ENCODE measurements around the gene CHST13.

Gene CHST13

DNA sequence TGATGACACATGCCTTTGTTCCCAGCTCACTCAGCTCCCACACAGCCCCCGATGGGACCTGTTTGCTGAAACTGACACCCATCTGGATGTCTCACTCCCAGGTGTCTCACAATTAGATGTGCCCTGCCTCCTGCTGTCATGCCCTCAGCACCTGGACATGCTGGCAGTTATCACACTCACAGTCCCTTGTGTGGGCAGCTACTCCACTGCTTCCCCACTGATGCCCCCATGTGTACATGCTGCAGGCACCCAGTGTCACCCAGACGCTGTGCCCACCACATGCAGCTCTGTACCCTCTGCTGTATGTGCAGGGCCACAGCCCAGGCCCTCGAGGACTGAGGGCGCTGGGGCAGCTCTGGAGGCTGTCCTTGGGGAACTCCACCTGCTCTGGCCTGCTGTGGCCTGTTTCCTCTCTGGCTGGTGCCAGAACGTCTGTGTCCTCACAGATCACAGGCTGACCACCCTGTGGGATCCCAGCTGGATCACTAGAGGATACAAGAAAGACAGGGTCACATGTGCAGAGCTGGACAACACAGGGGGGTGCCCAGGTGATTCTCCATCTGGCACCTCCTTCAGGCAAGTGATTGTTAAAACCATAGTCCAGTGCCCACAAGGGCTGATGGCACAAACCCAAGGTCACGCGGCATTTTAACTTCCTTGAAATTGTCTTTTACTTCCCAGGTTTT, 20.8 kb downstream of the CHST13 start:
- no peak for DNase-seq (ENCODE audit: extremely low read depth, low read depth)
- no peak overlapping the region for H3K4me3 ChIP-seq (replicated peaks; ENCODE audit: low read depth, low read length)
- TF ChIP-seq, protein P1, sequence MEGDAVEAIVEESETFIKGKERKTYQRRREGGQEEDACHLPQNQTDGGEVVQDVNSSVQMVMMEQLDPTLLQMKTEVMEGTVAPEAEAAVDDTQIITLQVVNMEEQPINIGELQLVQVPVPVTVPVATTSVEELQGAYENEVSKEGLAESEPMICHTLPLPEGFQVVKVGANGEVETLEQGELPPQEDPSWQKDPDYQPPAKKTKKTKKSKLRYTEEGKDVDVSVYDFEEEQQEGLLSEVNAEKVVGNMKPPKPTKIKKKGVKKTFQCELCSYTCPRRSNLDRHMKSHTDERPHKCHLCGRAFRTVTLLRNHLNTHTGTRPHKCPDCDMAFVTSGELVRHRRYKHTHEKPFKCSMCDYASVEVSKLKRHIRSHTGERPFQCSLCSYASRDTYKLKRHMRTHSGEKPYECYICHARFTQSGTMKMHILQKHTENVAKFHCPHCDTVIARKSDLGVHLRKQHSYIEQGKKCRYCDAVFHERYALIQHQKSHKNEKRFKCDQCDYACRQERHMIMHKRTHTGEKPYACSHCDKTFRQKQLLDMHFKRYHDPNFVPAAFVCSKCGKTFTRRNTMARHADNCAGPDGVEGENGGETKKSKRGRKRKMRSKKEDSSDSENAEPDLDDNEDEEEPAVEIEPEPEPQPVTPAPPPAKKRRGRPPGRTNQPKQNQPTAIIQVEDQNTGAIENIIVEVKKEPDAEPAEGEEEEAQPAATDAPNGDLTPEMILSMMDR (IDR thresholded peaks at IDR 0.05; ENCODE audit: low read depth, low read length, missing control alignments): no peak

DNA sequence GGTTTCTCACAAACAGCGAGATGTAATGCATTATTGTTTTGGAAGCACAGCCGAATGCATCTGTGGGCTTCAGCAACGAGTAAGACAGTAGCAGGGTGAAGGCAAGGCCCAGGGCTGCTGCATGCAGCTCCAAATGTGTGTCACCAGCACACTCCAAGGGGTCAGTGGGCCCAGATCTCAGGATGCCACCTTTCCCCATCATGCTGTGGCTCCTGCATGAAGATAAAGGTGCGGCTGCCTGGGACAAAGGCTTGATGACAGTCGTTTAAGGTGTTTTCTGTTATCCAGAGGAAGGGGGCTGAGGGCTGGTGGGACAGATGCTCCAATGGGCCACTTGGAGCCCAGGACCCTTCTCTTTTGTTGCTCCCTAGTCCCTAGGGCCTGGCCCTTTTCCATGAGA, 21.6 kb downstream of the CHST13 start:
- TF ChIP-seq, protein P1 (IDR thresholded peaks at IDR 0.05; ENCODE audit: low read depth, low read length, missing control alignments): no peak
- no peak overlapping the region for H3K4me3 ChIP-seq (replicated peaks; ENCODE audit: low read depth, low read length)
- DNase-seq (ENCODE audit: extremely low read depth, low read depth): no peak

DNA sequence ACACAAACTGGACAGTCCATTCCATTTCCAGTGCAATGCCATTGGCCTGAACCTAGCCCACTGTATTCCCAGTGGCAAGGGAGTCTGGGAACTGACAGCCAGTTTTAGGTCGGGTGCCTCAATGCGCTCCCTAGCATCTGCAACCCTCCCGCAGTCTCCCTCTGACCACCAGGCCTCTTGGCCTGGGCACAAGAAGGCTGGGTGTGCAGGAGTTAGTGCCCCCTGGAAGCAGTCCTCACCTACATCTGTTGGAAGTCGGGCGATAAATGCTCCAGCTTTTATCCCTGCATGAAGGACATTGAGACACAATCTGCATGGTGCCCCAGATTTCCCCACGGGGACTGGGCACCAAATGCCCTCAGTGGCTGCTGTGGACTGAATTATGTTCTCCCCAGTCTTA, 22.1 kb downstream of the CHST13 start:
- no peak overlapping the region for H3K4me3 ChIP-seq (replicated peaks; ENCODE audit: low read depth, low read length)
- no peak for DNase-seq (ENCODE audit: extremely low read depth, low read depth)
- TF ChIP-seq, protein P1 (IDR thresholded peaks at IDR 0.05; ENCODE audit: low read depth, low read length, missing control alignments): no peak

DNA sequence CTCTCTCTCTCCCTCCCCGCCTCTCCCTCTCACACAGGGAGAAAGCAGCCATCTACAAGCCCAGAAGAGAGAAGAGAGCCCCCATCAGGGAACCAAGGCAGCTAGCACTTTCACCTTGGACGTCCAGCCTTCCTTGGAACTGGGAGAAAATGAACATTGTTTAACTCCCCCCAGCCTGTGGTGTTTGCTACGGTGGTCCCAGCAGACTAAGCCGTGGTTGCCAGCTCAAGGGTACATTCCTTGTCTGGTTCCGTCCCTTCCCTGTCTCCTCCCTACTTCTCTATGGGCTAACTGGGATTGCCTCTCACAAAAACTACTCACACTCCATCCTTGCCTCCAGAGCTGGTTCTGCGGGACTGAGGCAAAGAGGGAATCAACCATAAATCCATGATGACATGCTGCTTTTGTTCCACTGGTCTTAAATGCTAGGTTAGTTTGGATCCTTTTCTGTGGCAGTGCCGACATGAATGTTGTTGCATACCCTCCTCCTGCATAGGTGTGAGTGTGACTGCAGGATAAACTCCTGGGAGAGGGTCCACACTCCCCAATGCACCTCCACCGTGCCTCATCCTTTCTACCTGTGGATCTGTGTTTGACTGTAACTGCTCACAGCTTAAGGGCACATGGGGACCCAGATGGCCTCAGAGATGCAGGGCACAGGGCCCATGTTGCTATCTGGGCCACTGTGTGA, 22.7 kb downstream of the CHST13 start:
- no peak overlapping the region for H3K4me3 ChIP-seq (replicated peaks; ENCODE audit: low read depth, low read length)
- TF ChIP-seq, protein P1 (IDR thresholded peaks at IDR 0.05; ENCODE audit: low read depth, low read length, missing control alignments): no peak
- no peak for DNase-seq (ENCODE audit: extremely low read depth, low read depth)

DNA sequence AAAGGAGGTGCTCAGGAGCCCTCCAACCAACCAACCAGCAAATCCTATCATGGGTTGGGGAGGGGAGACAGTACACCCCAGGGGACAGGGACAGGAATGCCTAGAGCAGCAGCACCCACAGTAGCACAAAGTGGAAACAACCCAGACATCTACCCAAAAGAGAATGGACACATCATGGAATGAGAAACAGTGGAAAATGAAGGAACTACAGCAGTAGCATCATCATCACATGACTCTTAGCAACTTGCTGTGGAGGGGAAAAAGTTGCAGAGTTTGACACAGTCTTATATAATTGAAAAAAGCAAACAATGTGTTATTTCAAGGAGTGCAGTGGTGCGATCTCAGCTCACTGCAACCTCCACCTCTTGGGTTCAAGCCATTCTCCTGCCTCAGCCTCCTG, 23.8 kb downstream of the CHST13 start:
- no peak overlapping the region for H3K4me3 ChIP-seq (replicated peaks; ENCODE audit: low read depth, low read length)
- TF ChIP-seq, protein P1 (IDR thresholded peaks at IDR 0.05; ENCODE audit: low read depth, low read length, missing control alignments): no peak
- no peak for DNase-seq (ENCODE audit: extremely low read depth, low read depth)

DNA sequence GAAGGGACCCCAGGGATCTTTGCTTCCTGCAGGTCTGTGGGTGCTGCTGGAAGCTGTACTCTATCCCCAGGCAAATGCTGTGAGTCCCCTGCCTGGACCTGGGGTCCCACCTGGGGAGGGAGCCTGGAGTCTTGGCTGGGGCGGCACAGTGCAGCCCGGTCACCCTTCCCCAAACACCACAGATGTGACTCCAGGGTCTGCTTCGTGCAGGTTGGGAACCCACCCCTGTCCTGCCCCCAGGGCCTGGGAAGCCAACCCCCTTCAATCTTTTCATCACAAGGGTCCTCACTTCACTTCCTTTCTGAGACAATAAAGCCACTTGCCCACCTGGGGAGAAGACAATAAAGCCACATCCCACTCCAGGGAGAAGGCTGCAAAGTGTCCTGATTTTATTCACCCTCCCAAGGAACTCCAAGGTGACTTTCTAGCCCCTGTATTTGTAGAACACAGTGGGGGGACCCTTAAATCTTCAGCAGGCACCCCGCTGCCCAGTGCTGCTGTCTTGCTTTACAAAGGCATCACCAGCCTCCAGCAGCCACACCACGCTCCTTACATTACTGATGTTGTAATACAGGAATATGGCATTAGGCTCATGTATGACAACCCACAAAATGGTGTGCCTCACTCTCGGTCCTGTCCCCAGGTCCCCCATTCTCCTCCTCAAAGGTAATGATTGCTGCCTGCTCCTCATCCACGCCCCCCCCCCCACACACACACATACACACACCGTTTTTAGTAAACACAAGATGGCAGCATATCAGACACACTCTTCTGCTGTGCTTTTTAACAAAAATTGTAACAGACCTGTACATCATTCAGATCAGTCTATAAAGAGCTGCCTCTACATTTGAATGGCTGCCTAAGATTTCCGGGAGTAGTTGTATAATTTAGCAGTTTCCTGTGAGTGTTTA, 24.9 kb downstream of the CHST13 start:
- DNase-seq (ENCODE audit: extremely low read depth, low read depth): no peak
- H3K4me3 ChIP-seq (replicated peaks; ENCODE audit: low read depth, low read length): no peak overlapping the region
- TF ChIP-seq, protein P1 (IDR thresholded peaks at IDR 0.05; ENCODE audit: low read depth, low read length, missing control alignments): no peak

Measured in HFF-Myc (cell line).